ENCODE results near the gene KLHL30.

DNA sequence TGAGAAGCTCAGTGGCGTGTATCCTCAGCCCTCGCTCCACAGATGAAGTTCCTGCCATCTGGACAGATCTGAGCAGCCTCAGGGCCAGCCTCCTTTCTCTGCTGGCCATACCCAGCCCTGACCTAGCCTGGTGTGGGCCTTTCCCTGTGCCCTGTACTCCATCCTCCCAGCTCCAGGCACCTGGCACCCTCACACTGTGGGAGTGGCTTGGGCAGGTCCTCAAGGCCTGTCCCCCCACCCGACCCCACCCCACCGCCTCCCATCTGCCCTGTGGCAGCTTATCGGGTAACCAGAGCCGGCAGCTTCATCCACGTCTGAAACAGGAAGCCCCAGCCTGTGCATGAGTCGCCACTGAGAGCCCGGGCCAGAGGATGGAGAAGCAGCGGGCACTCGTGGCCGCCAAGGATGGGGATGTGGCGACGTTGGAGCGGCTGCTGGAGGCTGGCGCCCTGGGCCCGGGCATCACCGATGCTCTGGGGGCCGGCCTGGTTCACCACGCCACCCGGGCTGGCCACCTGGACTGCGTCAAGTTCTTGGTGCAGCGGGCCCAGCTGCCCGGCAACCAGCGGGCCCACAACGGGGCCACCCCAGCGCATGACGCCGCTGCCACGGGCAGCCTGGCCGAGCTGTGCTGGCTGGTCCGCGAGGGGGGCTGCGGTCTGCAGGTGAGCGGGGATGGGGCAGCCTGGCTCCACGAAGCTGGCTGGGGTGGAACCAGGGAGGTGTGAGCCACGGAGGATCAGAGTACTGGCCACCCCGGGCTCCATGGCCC lies 38.2 kb upstream of the KLHL30 start, which contains the start of gene ESPNL:
- TF ChIP-seq CTCF (IDR thresholded peaks at IDR 0.05) (no peak), POLR2AphosphoS5 (IDR thresholded peaks at IDR 0.05) (no peak)
